Fibroblast of lung (primary cell): Measurements from ENCODE around the gene KCNT1. TPM values are rescaled to one million over a fixed set of nuclear protein-coding genes. Genes with fewer than 3 reads are reported as not detected.

Experiments used
- DNase-seq, 2 donors: peaks; one replicate each; pipeline versions ENCODE4 v3.0.0 to v3.0.0-alpha.2; 2010; ENCODE audit warnings: low read depth in 2 of 2
- H2AFZ ChIP-seq: 2 replicates; pipeline ENCODE4 v1.5.1; 2012; ENCODE audit warnings: low read length, control low read depth, inconsistent platforms
- H3K27ac ChIP-seq: 2 replicates; pipeline ENCODE4 v1.5.1; 2011; ENCODE audit warnings: low read length, control low read depth; ENCODE audit not compliant: insufficient read depth
- H3K27me3 ChIP-seq: 2 replicates; pipeline ENCODE4 v1.5.1; 2011; ENCODE audit warnings: mild to moderate bottlenecking, low read length; ENCODE audit not compliant: control insufficient read depth, insufficient read depth
- H3K36me3 ChIP-seq: 2 replicates; pipeline ENCODE4 v1.5.1; 2011; ENCODE audit warnings: low read length; ENCODE audit not compliant: control insufficient read depth, insufficient read depth
- H3K4me1 ChIP-seq: 2 replicates; pipeline ENCODE4 v1.5.1; 2011; ENCODE audit warnings: low read length; ENCODE audit not compliant: control insufficient read depth, insufficient read depth; ENCODE audit errors: extremely low read depth
- H3K4me2 ChIP-seq: 2 replicates; pipeline ENCODE4 v1.5.1; 2011; ENCODE audit warnings: low read length, control low read depth; ENCODE audit not compliant: insufficient read depth; ENCODE audit errors: extremely low read depth
- H3K4me3 ChIP-seq, 4 experiments: fragments of 200-600 bp in 1 of 4; sonication (generic) in 1 of 4; replicated peaks in 1 of 4; 2 replicates each; pipeline ENCODE4 v1.5.1; 2011 to 2016; ENCODE audit warnings: low read length in 4 of 4, low read depth in 3 of 4, mild to moderate bottlenecking in 3 of 4, control low read depth in 2 of 4, inconsistent platforms in 1 of 4, mixed read lengths in 1 of 4; ENCODE audit not compliant: insufficient read depth in 1 of 4; ENCODE audit errors: control extremely low read depth in 1 of 4
- H3K79me2 ChIP-seq: 2 replicates; pipeline ENCODE4 v1.5.1; 2012; ENCODE audit warnings: mild to moderate bottlenecking, low read length, inconsistent platforms; ENCODE audit not compliant: control insufficient read depth, insufficient read depth
- H3K9ac ChIP-seq: 2 replicates; pipeline ENCODE4 v1.5.1; 2011; ENCODE audit warnings: mild to moderate bottlenecking, low read length, control low read depth; ENCODE audit not compliant: insufficient read depth
- H3K9me3 ChIP-seq: 2 replicates; pipeline ENCODE4 v1.5.1; 2012; ENCODE audit warnings: low read depth, low read length; ENCODE audit not compliant: control insufficient read depth, insufficient read depth
- H4K20me1 ChIP-seq: 2 replicates; pipeline ENCODE4 v1.5.1; 2011; ENCODE audit warnings: low read length; ENCODE audit not compliant: control insufficient read depth, insufficient read depth; ENCODE audit errors: extremely low read depth
- EZH2 ChIP-seq: IDR thresholded peaks from 2 replicates; pipeline ENCODE4 v1.5.1; 2012; ENCODE audit warnings: low read length, control low read depth, mild to moderate bottlenecking; ENCODE audit errors: missing control alignments
- polyA plus RNA-seq, 2 donors: library from polyadenylated mRNA; depleted of rRNA in 1 of 2; stranded (reverse) in 1 of 2; unstranded in 1 of 2; fragments of >200 nt; gene quantifications; 2 replicates each; pipeline ENCODE4 v1.2.1, GENCODE V29; 2011 to 2012; ENCODE audit warnings: missing spikeins in 1 of 2
- total RNA-seq: library from RNA; depleted of rRNA; stranded (reverse); fragments of >200 nt; gene quantifications from 2 replicates; pipeline ENCODE4 v1.2.1, GENCODE V29; 2014
- TF ChIP-seq, protein P1 (sequence below), 2 donors: IDR thresholded peaks in 1 of 2; conservative IDR thresholded peaks in 1 of 2; 1 replicate in 1 of 2; 2 replicates in 1 of 2; pipeline ENCODE4 v1.5.1; 2011 to 2012; ENCODE audit warnings: low read length in 2 of 2, control low read depth in 1 of 2, inconsistent platforms in 1 of 2, low read depth in 1 of 2, mild to moderate bottlenecking in 1 of 2

The KCNT1 gene
- total and polyA plus RNA-seq, 2 donors (not counting 1 experiment from before 2014, with no cell fraction given) = not detected

DNA sequence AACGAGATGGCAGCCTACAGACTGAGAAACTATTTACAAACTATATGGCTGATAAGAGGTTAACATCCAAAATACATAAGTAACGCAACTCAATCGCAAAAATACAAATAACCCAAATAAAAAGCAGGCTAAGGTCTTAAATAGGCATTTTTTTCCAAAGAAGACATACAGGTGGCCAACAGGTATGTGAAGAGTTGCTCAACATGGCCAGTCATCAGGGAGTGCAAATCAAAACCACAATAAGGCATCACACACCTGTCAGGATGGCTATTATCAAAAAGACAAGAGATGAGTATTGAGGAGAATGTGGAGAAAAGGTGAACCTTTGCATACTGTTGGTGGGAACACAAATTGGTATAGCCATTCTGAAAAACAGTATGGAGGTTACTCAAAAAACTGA is 131.9 kb downstream of the KCNT1 start:
- TF ChIP-seq, protein P1, sequence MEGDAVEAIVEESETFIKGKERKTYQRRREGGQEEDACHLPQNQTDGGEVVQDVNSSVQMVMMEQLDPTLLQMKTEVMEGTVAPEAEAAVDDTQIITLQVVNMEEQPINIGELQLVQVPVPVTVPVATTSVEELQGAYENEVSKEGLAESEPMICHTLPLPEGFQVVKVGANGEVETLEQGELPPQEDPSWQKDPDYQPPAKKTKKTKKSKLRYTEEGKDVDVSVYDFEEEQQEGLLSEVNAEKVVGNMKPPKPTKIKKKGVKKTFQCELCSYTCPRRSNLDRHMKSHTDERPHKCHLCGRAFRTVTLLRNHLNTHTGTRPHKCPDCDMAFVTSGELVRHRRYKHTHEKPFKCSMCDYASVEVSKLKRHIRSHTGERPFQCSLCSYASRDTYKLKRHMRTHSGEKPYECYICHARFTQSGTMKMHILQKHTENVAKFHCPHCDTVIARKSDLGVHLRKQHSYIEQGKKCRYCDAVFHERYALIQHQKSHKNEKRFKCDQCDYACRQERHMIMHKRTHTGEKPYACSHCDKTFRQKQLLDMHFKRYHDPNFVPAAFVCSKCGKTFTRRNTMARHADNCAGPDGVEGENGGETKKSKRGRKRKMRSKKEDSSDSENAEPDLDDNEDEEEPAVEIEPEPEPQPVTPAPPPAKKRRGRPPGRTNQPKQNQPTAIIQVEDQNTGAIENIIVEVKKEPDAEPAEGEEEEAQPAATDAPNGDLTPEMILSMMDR (conservative IDR thresholded peaks at IDR 0.05 in 1 of 2, IDR thresholded peaks at IDR 0.05 in 1 of 2; ENCODE audit: low read depth in 1 of 2, low read length in 2 of 2) = no peak
- TF ChIP-seq EZH2 = no peak
- Histone ChIP-seq H3K9ac (no peak overlapping the region), H3K27me3 (no peaks in the 10 kb centered on the region), H3K79me2 (no peaks in the 10 kb centered on the region), H2AFZ (no peak overlapping the region), H3K4me3 (no peak overlapping the region), H3K4me1 (no peaks in the 10 kb centered on the region), H3K27ac (no peak overlapping the region), H4K20me1 (no peaks in the 10 kb centered on the region), H3K9me3 (no peaks in the 10 kb centered on the region), H3K36me3 (no peaks in the 10 kb centered on the region), H3K4me2 (no peak overlapping the region)
- no peak for DNase-seq

DNA sequence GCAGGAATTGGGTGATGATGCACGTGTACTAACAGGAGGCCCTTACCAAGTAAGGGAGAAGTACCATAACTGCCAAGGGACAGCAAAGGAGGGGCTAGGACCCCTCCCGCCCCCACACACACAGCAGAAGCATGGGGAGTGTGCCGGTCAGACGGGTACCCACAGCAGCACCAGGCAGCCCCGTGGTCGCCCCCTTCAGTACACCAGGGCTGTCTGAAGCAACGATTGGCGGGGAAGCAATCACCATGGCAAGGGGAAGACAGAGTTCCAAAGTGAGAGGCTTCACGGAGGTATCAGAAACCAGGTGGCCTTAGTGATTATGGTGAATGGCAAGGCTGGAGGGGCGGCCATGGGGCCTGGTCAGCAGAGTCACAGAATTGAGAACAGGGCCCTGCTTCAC is 133.1 kb downstream of the KCNT1 start:
- H3K9ac ChIP-seq = no peak overlapping the region
- H3K4me3 ChIP-seq = no peak overlapping the region
- no peak overlapping the region for H3K4me2 ChIP-seq
- H3K4me1 ChIP-seq = no peaks in the 10 kb centered on the region
- no peak for DNase-seq
- H3K27ac ChIP-seq = no peak overlapping the region
- TF ChIP-seq EZH2 = no peak
- TF ChIP-seq, protein P1 (conservative IDR thresholded peaks at IDR 0.05 in 1 of 2, IDR thresholded peaks at IDR 0.05 in 1 of 2; ENCODE audit: low read depth in 1 of 2, low read length in 2 of 2) = no peak
- H3K9me3 ChIP-seq = no peaks in the 10 kb centered on the region
- no peak overlapping the region for H2AFZ ChIP-seq
- no peaks in the 10 kb centered on the region for H3K36me3 ChIP-seq
- no peaks in the 10 kb centered on the region for H3K79me2 ChIP-seq
- H3K27me3 ChIP-seq = no peaks in the 10 kb centered on the region
- H4K20me1 ChIP-seq = no peaks in the 10 kb centered on the region

DNA sequence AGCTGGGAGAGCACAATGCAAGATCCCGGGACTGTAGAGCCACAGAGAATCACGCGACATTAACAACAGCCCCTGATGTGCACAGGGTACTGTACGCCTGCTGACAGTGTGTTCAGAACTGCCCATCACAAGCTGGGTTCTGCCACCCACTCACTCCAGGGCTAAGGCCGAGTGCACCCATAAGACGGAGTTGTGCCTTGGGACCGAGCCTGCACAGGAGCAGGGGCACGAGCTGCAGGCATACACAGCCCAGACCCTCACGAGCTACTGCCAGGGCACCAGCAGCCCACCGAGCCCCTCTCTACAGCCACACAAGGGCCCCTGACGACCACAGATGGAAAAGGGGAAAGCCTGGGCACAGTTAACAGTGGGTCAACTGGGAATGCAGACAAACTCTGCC is 137.5 kb downstream of the KCNT1 start:
- no peak for DNase-seq
- Histone ChIP-seq H3K4me1 (no peaks in the 10 kb centered on the region), H4K20me1 (no peaks in the 10 kb centered on the region), H3K36me3 (peaks cover 2% of the 10 kb centered on the region), H3K4me3 (no peak overlapping the region), H3K79me2 (no peaks in the 10 kb centered on the region), H3K27ac (no peak overlapping the region), H3K4me2 (no peak overlapping the region), H2AFZ (no peak overlapping the region), H3K9me3 (no peaks in the 10 kb centered on the region), H3K27me3 (no peaks in the 10 kb centered on the region), H3K9ac (no peak overlapping the region)
- TF ChIP-seq EZH2 = no peak
- TF ChIP-seq, protein P1 (conservative IDR thresholded peaks at IDR 0.05 in 1 of 2, IDR thresholded peaks at IDR 0.05 in 1 of 2; ENCODE audit: low read depth in 1 of 2, low read length in 2 of 2) = no peak
